HG02970 (cell line): Measurements from ENCODE around the gene NWD2.

Experiments used
- ATAC-seq: cut with Tn5 transposase; IDR thresholded peaks from one replicate; pipeline ENCODE4 v1.9.1; 2021; ENCODE audit warnings: mild to moderate bottlenecking, moderate library complexity, moderate number of reproducible peaks; ENCODE audit not compliant: unreplicated experiment, low FRiP score

The NWD2 gene

DNA sequence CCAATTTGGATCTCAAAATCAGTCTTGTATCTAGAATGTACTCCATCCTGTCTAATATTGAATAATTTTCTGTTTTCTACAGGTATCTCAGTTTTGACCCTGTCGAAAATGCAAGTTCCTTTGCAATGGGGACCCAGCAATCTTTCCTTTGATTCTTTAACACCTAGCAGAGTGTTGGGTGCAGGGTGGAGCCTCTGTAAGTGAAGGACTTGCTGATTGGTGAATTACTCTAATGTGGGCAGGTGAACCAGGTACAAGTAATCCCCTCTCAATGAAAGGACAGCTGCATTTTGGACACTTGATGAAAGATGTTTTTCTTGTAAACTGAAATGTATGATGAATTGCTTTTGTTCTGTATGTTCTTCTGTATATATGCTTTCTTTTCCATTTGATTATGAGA lies 54.9 kb downstream of the NWD2 start:
- ATAC-seq, result no peak

DNA sequence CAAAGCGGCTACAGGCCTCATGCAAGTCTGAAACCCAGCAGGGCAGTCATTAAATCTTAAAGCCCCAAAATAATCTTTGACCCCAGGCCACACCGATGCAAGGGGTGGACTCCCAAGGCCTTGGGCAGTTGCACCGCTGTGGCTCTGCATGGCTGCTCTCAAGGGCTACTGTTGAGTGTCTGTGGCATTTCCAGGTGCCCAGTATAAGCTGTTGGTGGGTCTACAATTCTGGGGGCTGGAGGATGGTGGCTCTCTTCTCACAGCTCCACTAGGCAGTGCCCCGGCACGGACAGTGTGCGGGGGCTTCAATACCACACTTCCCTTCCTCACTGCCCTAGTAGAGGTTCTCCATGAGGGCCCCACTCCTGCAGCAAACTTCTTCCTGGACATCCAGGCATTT lies 60.1 kb downstream of the NWD2 start:
- ATAC-seq, result no peak

DNA sequence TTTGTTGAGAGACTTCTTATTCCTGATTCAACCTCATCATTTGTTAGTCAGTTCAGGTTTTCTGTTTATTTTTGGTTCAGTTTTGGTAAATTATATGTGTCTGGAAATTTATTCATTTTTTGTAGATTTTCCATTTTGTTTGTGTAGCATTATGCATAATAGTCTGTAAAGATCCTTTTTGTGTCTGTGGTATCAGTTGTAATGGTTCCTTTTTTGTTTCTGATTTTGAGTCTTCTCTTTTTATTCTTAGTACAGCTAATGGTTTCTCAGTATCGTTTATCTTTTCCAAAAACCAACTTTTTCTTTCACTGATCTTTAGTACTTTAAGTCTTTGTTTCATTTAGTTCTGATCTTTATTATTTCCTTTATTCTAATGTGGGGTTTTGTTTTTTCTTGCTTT lies 61.4 kb downstream of the NWD2 start:
- no peak for ATAC-seq

DNA sequence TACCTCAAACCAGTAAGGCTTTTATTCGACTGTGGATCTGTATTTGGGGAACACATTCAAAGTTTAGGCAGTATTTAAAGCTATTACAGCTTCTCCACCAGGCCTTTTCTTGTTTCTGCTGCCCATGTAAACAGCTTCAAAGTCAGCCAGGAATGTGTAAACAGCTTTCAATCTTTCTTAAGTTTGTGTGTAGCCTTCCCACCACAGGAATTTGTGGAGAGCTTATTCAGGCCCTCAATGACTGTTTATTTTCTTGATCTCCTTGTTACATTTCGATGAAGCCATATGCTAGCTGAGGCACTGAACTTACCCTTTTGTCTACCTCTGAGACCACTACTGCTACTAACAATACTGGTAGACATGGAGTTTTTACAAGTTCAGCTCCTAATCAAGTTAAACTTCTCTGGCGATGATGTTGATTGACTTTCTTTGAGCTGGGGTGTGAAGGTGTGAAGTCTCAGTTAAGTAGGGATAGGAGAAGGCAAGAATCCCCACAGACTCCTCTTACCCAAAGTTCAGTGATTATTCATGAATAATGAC lies 72.6 kb downstream of the NWD2 start:
- no peak for ATAC-seq

DNA sequence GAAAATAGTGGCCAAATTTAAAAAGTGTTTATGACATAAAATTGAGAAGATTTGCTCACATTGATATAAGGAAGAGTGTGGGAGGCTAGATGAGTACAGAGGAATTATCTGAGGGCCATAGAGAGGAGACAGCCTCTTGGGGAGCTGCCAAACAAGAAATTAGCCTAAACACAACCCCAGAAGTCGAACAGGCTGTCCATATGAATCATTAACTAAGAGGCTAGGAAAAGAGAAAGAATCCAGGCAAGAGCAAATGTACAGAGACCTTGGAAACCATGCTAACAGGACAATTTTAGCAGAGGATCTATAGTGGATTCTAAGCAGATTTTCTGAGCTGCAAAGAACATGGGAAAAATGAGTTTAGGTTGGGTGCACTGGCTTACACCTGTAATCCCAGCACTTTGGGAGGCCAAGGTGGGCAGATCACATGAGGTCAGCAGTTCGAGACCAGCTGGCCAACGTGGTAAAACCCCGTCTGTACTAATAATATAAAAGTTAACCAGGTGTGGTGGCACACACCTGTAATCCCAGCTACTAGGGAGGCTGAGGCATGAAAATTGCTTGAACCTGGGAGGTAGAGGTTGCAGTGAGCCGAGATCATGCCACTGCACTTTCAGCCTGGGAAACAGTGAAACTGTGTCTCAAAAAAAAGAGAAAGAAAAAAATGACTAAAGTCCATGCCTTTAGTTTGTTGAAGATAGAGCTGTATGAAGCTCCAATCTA lies 76.1 kb downstream of the NWD2 start:
- ATAC-seq, result no peak

DNA sequence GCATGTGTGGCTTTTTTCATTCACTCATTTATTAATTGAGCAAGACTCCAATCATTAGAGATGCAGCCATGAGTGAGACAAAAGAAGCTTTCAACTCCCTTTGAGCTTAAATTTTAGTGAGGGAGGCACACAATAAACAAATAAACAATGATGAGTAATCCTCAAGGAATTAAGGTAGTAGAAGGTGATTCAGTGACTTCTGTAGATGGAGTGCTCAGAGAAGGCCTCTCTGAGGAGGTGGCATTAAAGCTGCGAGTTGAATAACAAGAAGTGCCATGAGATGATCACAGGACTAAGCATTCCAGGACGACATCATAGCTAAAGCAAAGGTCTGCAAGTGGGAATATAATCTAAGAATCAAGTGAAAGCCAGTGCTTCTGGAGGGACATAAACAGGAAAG lies 77.6 kb downstream of the NWD2 start:
- no peak for ATAC-seq

DNA sequence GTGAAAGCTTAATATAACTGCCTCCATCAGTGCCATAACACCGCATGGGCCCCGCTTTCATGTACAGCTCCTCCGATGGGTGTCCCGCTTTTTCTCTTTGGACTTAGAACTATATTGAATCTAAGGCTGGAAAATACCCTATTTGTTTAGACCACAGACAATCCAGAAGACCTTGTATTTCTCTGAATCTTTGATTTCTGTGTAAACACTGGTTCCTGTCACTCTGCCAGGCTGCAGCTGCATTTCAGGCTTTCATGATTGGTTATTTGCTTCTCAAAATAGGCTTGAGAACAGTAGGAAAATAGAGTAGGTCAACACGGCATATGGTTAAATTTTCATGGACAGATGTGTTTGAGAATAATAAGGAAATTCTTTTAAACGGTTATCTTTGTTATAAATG lies 80.0 kb downstream of the NWD2 start:
- no peak for ATAC-seq

DNA sequence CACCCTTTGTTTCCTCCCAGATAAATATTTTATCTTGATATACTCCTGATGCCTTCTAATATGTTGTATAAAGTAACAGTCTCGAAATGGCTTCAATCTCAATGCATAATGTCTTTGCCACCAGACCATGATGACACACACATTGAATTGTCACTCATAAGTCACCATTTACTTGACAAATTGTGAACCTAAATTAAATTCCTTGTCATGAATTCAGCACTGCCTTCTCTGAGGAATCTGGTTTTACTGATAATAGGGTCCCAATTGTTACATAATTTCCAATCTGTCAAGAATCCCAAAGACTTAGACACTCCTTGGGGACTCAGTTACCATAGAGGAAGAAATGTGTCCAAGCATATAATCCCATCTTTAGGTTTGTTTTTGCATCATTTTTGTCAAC lies 82.3 kb downstream of the NWD2 start:
- no peak for ATAC-seq

DNA sequence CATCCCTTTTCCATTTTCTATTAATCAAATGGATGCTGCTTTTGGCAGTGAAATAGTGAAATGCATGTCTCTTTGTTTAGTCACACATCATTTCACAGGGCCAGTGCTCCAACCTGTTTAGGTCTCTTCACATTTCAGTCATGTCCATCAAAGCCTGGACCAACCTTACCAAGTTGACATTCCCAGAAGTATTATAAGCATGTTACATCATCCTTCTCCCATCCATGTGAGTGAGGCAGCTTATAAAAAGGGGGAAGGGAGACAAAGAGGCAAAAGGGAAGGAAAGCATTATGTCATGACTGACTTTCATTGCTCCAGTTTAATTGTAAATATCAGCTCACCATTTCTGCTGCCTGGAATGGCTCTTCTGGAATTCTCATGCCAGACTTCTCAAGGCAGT lies 94.4 kb downstream of the NWD2 start:
- no peak for ATAC-seq

DNA sequence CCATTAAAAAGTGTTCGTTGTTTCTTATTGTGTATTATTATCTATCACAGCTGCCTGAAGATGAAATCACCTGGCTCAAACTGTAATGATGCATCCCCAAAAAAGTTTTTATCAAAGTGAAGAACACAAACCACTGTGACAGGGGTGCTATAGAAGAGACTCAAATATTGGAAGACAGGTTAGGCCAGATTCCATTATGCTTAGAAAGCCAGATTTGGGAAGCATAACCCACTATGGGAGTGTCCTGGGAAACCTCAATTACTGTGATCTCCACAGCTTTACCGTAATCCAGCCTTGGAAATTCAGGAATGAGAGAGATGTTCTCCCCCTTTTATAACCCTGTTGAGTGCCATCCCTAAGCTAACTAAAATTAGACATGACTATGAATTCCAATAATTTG lies 114.2 kb downstream of the NWD2 start:
- ATAC-seq, result no peak

DNA sequence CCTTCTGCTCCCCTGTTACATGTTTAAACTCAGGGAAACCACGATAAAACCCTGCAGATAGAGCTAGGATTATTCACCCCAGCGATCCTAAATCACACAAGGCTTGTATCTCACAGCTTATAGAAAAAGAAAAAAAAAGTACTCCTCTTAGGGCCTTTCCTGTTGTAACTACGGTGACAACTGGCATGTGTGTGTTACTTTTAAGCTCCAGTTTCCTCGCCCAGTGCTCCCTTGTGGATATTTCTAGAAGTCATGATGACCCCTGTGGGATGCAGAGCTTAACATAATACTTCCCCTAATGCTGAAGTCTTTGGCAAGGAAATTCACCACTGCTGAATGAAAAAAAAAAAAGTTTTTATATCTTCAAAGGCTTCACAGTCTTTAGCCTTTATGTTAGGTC lies 114.7 kb downstream of the NWD2 start:
- ATAC-seq, result no peak

DNA sequence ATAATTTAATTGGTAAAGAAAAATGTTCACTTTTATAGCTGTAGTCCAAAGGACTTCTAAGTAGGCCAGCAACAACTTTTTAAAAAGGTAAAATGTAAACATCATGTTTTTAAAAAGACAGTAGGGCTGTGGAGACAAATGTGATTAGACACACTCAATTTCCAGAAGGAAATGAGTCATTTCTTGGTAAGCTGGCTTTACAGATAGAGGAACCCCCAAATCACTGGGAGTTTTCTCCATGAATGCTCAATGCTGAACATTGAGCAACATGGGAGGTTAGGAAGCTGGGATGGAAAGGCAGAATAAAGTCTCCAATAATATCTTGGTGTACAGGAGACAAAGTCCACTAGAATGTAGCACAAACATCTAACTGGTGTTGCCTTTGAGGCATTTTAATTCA lies 121.3 kb downstream of the NWD2 start:
- ATAC-seq, result no peak

DNA sequence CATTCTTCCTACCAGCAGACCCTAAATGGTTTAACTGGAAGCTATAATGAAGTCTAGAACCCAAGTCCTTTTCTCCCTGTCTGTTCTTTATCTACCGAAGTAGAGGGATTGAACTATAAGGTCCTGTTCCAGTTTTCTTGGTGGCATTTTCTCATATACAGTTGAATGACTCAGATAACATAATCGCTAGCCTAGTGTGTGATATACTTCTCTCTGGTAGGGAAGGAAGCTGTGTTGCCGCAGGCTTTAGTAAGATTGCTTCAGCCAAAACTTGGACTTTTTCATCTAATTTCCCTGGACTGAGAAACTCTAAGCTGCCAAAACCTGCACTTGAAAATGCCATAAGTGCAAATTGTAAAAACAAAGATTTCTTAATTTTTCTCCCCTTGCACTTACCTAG lies 123.4 kb downstream of the NWD2 start:
- ATAC-seq, result no peak

DNA sequence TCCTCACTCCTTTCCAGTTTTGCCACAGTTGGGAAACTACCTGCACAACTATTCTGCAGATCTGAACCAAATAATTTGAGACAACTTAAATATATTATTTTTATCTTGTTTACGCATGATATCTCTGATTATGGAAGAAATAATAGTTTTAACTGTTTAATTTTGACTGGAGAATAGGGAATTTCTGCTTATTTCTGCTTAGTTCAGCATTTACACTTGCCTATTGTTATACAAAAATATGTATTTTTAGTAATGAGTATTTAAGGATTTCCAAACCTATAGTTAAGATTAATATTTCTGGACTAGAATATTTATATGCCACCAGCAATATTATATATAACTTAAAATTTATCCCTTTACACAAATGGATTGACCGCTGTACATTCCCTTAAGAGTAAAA lies 125.5 kb downstream of the NWD2 start:
- no peak for ATAC-seq

DNA sequence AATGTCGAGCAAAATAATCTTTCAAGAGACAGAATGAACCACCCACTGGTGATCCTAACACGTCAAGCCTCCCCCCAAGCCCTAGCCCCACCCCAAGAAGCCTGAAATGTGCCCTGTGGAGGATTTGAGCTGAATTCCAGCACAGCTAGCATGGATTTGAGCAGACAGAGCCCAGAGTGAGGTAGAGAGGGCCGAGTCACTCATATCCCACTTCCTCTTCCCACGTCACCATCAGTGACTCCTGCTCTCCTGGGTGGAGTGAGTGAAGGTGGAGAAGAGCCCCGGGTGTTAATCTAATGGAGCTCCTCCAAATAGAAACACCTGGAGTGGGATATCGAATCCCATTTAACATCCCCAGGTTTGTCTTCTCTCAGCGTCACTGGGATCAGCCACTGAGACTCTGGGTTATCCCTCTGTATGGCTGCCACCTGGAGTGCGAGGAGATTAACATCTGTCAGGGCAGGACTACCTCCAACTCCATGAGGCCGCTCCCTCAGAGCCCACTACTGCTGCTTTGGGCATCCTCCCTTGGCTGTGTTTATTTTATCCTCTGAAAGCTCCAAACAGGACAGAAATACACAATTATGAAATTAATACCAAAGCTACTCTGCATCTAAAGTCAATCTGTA lies 136.6 kb downstream of the NWD2 start:
- ATAC-seq, result no peak

DNA sequence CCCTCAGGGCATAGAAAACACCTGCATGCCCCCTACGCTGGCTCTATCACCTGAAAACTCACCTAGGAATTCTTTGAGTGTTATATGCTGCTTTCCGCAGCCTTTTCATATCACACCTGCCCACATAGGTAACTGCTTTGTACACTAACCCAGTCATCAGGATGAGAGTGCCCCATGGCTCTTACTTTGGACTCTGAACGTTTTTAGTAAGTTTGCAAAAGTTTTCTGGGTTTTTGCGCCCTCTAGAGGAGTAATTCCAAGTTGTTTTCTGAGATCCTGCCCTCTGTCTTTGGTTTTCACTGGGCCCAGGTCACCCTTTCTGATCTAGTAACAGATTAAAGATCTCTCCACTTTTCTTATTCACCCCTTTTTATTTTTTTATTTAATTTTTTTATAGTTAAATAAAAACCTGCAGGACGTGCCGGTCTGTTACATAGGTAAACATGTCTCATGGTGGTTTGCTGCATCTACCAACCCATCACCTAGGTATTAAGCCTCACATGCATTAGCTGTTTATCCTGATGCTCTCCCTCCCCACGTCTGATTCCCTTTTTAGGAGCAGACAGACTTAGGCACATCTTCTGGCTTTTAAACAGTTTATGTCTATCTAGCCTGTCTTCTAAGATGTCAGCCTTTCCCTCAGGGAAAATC lies 139.2 kb downstream of the NWD2 start:
- no peak for ATAC-seq

DNA sequence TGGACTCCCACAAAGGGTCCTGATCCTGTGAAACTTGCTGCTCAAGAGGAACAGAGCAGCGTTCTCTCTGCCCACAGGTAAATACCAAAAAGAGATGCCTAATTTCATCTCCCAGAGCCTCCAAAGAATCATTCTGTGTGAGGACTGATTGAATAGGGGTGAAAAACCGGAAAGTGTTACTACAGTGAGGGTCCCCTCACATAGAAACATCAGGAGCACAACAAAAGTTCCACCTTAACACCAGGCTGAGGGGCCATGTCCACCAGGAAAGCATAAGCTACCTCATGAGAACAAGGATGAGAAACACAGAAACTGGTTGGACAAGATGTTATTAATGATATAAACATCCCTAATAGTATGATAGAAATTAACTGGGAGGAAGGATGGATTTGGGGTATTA lies 140.9 kb downstream of the NWD2 start:
- ATAC-seq, result no peak

DNA sequence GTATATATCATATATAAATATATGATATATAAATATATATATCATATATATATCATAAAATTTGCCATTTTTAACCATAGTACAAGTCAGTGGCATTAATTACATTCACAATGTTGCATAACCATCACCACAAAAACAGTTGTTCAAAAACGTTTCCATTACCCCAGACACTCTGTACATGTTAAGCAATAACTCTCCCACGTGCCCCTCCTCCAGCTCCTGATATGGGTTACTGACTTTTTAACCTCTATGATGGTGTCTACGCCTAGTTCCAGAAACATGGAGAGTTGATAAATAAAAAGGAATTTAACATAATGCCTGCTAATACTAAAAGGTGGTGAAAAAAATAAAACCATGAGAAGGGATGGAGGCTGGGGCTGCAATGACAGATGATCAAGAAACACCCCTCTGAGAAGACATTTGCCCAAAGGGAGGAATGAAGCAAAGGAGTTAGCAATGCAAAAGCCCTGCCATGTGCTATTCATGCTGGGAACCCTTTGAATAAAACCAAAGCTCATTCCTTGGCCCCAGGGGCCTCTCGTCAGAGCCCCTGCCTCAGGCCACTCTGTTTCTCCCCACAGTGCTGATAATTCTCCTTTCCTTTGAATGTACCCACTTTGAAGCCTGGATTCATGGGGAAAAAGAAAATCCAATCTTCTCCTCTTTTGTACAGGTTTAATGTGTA lies 144.3 kb downstream of the NWD2 start:
- ATAC-seq, result no peak

DNA sequence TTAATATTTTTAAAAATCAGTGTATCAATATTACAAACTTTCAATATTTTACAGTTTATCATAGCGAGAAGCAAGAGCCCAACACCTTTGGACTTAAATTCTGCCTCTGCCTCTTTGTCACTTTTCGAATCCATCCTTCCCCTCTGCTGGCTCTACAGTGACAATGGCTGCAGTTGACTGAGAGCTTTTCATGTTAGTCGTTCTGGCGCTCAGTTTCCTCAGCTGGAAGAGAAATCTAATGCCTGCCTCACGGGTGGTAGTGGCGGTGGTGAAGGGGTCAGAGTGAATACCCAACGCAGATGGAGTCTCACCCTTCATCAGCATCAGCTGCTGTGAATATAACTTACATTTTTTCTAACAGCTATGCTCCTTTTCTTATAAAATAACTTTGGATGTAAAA lies 144.8 kb downstream of the NWD2 start:
- ATAC-seq, result no peak

DNA sequence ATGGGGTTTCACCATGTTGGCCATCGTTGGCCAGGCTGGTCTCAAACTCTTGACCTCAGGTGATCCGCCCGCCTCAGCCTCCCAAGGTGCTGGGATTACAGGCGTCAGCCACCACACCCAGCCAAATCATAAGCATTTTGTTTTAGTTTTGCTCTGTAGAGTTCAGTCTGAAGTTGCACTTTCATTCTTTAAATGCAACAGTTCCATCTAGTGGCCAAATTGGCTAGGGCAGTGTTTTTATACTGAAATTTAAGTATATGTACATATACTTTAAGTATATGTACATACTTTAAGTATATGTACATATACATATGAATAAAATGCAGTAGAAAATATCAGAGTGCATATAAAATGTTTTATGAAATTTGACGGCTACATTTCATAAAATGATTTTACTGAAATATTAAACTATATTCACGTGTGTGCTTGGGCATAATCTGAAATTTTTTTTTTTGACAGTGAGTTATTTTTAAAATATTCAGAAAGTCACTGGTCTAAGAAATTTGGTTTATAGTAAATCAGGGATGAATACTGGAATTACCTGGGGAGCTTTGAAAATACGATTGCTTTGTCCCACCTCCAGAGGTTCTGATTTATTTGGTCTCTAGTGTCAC lies 145.5 kb downstream of the NWD2 start:
- ATAC-seq, result peak; percentile 65
